ENCODE data around the gene ATP2C2.

ATP2C2 gene

DNA sequence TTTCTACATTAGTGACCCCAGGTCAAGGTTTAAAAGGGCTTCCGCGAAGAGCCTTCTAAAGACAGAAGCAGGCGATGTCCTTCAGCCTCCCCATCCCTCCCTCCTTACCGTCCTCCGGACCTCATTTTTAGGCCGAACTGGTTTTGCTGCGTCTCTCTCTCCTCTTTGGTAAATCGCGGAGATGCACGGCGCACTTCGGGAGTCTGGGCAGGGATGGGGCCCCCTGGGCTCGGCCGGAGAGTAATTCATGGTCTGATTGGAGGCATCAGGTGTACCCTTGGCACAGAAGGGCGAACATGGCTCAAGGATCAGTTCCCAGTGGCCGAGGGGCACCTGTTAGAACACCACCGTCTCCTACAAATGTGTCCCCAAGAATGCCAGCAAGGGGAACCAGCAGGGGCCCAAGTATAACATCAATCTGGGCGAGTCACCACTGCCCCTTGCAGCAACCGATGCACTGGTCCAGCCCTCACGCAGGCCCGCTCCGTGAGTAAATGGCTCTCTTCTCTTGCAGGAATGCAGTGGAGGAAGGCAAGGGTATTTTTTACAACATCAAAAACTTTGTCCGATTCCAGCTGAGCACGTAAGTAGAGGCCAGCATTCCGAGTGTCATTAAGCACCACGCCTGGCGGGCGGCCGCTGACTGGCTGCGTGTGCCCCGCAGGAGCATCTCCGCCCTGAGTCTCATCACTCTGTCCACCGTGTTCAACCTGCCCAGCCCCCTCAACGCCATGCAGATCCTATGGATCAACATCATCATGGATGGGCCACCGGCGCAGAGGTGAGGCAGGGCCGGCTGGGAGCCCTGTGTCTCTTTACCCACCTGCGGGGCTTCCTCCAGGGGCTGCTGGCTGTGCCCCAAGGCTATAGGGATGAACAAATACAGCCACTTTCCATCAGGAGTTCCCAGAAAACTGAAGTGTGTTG, 90.5 kb downstream of the ATP2C2 start:
- DNase-seq, result peak; percentile 30

DNA sequence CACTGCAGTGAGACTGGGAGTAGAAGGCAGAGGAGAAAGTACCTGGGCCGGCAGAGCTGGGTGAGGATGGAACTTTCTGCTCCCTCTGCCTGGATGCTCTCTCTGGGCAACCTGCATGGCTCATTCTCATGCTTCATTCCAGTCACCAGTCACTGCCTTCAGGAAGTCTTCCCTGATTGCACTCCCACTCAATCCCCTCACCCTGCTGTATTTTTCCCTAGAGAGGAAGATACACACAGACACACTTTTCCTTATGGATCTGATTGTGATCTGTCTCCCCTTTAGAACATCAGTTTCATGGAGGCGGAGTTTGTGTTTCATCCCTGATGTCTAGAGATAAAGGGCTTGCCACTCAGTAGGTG, 91.2 kb downstream of the ATP2C2 start:
- no peak for DNase-seq

DNA sequence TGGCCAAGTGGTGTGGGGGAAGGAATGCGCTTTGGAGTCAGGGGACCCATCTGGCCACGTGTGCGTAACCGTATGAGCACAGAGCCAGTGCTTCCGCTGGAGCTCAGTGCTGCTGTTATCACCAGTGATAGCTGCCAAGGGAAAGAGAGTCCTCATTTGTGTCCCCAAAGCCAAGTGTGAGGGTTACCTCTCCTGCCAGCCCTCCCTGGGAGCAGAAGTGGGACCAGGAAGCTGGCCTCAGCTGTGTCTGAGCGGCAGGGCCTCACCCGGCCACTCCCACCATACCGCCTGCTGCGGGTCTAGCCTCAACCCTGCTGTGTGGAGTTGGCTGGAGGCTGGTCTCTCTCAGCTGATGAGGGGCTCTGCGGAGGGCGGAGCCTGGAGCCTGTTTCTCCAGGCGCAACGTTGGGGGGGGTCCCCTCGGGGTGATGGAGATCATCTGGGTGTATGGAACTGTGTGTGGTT, 91.6 kb downstream of the ATP2C2 start:
- peak; percentile 40 for DNase-seq

DNA sequence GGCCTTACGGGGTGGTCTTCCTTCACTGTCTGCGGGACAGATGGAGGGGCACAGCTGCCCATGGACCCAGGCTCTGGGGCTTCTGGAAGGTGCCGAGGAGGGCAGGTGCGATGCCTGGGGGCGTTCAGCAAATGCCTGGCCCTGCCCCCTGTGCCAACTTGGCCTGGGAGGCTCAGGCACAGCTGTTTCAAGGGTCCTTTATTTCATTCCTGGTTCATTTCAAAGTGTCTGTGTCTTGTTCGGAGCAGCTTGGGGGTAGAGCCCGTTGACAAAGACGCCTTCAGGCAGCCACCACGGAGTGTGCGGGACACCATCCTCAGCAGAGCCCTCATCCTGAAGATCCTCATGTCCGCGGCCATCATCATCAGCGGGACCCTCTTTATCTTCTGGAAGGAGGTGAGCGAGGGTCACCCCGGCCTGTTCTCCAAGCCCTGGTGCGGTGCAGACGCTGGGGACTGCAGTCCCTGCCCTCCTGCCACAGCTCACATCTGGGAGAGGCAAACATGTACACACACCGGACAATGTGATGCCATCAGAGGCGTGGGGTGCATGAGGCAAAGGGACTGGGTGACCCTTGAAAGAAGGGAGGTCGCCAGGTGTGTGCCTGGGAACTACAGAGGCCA, 92.2 kb downstream of the ATP2C2 start:
- peak; percentile 34 for DNase-seq

DNA sequence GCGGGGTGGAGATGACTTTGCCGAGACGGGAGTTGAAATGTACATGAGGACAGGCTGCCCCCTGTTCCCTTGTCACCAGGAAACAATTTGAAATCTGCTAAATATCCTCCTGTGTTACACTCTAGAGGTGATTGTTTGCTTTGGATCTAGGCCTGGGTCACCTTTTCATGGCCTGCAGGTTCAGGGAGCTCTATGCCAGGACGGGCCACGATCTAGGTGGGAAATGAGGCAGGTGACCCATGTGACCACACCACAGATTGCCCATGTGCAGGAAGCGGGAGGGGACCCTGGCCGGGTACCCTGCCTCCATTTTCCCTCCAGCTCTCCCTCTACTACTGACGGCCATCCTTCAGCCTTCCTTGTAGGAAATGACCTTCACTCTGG, 92.7 kb downstream of the ATP2C2 start:
- no peak for DNase-seq

DNA sequence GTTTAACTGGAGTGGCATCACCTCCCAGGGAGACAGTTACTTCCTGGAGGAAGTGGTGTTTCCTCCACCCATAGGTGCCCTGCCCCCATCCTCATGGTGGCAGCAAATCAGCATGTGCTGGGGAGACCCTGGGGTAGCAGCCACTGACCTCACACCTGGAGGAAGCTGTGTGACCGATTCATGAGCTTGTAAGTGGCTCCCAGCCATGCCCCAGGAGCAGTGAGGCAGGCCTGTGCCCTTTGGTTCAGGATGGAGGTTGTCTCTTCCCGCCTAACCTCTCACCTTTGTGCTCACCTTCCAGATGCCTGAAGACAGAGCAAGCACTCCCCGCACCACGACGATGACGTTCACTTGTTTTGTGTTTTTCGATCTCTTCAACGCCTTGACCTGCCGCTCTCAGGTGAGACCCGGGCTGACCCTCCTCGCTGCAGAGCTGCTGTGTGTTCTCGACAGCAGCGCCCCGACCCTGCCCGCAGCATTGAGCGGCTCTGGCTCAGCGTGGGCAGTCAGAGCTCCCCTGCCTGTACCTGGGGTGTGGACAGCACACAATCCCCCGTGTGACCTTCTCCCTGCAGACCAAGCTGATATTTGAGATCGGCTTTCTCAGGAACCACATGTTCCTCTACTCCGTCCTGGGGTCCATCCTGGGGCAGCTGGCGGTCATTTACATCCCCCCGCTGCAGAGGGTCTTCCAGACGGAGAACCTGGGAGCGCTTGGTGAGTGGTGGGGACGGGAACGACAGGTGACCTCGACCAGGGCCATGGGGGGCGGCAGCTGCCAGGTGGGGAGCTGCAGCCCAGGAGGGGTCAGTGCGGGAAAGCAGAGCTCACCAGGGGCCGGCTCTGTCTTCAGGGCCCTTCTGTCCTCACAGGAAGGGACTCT, 93.3 kb downstream of the ATP2C2 start:
- peak; percentile 42 for DNase-seq

DNA sequence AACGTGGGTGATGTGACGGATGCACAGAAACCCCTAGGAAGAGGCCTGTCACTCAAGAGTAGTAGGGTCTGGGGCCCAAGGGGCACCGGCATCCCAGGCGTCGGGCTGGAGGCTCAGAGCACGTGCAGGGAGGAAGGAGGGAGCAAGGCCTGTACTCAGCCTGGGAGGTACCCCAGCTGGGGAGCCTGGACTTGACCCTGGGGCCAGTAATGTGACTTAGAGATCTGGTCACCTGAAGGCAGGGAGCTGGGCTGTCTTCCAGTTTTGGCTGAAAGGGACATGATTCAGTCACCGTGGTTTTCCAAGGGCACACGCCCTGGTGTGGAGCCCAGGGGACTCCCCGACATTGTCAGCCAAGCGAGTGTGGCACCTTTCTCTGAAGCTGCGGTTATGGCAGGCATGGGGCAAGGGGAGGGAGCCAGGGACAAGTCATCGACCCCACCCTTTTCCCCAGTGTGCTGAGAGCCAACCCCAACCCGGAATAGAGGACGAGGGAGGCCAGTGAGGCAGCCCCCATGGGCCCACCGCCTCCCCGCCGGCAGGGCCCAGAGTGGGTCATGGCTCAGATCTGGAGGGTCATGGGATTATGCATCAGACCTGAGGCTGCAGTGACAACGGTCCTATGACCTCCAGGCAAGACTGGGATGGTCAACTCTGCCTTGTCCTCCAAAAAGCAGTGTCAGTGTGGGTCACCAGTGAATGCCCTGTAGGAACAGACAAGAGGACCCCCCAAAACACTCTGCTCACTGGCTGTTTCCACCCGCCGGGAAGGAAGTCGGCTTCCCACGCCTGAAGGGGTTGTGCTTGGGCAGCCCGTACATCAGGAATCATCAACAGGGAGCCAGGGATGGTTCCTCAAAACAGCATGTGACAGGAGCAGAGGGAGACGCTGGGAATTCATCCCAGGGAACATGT, 94.2 kb downstream of the ATP2C2 start:
- peak; percentile 37 for DNase-seq

DNA sequence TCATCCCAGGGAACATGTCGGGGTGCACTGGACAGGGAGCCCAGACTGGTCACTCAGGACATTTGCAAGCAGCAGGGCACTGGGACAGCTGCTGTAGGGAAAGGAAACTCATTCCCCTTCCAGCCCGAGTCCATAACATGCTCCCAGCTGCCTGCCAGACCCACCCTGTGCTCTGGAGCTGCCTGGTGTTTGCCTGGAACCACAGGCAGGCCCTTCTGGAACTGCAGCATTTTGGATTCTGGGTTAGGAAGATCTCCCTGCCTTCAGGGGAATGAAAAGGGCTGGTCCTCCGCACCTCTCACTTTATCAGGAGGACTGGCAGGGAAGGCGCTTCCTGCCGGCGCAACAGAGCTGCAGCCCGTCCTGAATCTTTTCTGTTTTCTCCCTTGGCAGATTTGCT, 94.9 kb downstream of the ATP2C2 start:
- DNase-seq, result peak; percentile 32

DNA sequence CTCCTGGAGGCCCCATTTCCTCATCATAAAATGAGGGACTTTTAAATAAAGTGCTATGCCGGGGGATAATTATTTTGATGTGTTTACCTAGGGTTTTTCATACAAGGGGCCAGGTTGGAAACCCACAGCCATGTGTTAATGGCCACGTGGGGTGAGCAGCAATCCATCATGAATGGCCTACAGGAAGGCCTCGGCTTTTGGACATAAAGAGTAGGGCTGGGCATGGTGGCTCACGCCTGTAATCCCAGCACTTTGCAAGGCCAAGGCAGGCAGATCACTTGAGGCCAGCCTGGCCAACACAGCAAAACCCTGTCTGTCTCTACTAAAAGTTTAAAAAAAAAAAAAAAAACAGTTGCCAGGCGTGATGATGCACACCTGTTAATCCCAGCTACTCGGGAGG, 95.8 kb downstream of the ATP2C2 start:
- DNase-seq, result peak; percentile 29

DNA sequence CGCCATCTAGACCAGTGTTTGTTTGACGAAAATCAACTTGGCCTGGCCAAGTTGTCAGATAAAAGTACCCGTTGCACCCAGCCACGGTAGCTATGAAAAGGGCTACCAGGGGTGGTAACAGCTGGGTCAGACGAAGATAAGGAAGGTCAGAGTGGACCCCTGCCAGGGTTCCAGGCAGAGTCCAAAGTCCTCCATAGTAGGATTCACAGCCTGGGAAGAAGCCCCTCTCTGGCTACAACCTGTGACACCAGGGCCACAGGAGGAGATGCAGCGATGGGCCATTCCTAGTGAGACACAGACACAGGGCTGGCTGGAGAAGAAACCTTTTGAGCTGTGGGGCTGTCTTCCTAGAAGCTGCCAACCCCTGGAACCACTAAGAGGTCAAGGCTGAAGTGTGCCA, 96.8 kb downstream of the ATP2C2 start:
- peak; percentile 18 for DNase-seq

DNA sequence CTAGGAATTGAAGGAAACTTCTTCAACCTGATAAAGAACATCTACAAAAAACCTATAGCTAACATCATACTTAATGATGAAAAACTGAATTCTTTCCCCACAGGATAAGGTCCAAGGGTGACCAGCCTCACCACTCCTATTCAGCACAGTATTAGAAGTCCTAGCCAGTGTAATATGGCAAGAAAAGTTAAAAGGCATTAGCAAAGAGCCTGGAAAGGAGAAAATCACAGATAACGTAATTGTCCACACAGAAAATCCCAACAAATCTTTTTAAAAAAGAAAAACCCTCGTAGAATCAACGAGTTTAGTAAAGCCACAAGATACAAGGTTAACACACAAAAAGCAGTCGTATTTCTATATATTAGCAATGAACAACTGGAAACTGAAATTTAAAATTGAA, 98.4 kb downstream of the ATP2C2 start:
- DNase-seq, result no peak

DNA sequence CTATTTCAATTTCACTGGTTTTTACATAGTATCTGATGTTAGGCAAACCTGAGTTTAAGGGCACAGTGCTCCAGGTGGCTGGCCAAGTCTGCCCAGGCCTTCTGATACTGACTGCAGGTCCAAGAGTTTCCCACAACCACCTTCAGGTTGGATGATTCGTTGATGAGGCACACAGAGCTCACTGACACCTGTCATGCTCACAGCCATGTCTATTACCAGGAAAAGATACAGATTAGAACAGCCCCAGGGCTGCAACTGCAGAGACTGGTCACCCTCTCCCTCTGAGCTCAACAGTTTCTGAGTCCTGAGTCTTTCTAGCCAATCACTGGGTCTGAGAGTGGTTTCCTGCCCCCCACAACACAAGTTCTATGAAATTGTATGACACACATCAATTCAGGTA, 98.9 kb downstream of the ATP2C2 start:
- DNase-seq, result peak; percentile 45

DNA sequence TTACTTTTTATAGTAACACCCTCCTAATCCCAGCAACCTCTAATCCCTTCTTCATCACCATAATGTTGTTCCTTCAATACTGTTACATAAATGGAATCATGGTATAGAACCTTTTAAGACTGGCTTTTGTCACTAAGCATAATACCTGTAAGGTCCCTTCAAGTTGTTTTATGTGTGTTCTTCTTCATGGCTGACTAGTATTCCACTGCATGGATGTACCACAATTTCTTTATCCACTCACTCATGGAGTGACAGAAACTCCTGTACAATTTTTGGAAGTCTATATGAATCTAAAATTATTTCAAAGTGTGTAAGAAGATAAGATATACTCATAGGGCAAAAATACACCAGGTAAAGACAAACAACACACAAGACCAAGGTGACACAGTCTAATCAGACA, 99.4 kb downstream of the ATP2C2 start:
- DNase-seq, result no peak

DNA sequence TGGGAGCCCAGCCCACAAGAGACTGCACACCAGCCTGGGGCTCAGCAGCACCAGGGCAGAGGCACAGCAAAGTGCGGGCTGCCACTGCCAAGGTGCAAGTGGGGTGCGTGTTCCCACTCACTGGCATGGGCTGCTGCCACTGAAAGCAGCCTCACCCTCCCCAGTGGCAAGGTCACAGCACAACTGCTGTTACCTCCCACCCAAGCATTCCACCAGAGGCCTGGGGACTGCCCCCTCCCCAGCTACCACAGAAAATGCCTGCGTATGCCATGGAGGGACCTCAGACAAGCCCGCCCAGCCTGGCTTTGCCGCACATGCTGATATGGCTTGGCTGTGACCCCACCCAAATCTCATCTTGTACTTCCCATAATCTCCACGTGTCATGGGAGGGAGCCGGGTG, 103.0 kb downstream of the ATP2C2 start:
- DNase-seq, result no peak

DNA sequence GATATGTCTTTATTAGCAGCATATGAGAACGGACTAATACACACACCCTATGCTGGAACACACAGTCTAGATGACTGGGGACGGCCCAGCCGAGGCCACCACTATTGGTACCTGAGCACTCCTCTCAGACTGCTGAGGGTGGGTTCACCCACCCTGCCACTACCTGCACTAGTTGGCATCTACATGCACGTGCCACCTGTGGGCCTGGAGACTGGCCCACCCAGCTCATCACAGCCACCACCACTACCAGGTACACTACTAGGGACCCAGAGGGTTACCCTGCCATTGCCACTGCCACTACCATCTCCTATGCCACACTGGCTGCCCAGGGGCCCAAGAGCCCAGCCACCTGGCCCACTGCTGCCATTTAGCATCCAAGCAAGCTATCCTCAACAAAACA, 103.6 kb downstream of the ATP2C2 start:
- DNase-seq, result no peak

DNA sequence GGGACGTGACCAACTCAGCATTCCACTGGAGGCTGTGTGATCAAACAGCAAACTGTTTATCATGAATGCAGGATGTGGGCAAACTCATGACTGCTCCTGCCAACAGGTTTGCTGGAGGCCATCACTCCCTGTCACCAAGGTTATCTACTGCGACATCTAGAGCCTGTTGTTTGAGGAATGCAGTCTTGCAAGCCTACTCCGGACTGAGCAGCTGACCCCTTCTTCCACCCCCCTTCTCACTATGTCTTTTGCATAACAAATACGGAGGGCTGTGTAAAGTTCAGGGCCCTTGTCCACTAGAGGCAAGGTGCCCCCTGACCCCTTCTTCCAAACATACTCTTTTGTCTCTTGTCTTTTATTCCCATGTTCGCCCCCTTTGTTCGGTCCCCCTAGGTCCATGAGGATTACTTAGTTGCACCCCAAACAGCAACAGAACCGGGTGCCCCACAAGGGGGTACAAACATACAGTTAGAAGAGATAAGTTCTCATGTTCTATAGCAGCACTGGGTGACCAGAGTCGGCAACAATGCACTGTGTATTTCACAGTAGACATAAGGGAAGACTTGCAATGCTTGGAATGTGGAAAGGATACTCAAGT, 107.4 kb downstream of the ATP2C2 start:
- peak; percentile 40 for DNase-seq

DNA sequence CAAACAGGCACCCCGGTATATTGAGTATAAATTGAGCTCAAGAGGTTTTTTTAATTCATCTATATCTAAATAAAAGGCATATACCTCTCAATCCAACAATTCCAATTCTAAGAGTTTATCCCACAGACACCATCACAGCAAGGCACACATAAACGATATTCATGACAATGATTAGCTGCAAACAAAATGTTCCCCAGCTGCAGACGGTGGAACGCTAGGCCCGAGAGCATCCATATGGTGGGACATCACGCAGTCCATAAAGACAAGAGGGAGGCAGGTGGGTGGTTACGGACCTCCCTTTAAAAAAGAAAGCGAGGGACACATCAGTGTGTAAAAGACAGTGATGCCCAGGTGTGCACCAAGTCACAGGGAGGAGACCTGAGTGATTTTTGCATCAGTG, 108.1 kb downstream of the ATP2C2 start:
- peak; percentile 1 for DNase-seq

DNA sequence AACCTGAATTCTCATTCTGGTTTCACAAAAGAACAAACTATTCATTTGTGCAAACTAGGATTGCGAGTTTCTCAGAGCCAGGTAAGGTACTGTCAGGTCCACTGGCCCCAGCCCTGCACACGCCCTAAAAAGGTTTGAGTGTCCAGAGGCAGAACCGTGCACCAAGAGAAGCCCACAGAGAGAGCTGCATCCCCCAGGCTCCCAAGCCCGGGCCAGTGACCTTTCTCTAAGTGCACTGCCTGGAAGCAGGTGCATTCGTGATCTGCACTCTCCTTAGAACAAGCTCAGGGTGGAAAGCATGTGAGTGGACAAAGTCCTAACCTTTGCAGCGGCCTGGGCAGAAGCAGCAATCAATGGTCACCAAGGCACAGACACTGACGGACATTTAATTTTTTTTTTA, 109.3 kb downstream of the ATP2C2 start:
- DNase-seq, result no peak

DNA sequence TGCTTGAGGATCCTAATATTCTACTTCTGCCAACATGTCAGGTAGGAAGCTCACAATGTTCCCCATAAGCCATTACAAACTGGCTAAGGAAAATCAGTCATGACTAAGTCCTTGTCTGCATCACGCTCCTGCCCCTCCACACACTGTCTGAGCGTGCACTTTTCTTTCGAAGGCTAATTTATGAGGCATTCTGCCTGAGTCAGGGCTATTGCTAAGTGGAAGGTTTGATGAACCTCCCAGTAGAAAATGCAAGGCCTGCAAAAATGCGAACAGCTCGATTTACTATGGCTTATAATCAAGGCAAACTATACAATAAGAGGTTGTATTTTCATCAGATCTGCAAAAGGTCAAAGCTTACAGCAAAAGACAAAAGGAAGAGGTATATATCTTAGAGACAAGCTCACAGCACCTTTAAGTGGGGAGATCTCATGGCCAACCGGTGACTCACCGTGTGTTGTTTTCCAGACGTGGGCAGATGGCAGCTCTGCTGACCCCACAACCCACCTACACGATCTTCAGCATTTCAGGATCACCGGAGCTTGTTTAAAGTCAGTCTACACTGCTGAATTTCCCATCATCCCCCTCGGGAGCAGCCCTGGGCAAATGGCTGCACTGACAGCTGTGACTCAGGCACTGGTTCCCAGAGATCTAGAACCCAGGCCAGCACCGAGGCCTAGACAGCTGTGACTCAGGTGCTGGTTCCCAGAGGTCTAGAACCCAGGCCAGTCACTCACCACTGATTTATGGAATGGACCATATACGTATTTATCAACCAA, 110.0 kb downstream of the ATP2C2 start:
- DNase-seq, result peak; percentile 49

DNA sequence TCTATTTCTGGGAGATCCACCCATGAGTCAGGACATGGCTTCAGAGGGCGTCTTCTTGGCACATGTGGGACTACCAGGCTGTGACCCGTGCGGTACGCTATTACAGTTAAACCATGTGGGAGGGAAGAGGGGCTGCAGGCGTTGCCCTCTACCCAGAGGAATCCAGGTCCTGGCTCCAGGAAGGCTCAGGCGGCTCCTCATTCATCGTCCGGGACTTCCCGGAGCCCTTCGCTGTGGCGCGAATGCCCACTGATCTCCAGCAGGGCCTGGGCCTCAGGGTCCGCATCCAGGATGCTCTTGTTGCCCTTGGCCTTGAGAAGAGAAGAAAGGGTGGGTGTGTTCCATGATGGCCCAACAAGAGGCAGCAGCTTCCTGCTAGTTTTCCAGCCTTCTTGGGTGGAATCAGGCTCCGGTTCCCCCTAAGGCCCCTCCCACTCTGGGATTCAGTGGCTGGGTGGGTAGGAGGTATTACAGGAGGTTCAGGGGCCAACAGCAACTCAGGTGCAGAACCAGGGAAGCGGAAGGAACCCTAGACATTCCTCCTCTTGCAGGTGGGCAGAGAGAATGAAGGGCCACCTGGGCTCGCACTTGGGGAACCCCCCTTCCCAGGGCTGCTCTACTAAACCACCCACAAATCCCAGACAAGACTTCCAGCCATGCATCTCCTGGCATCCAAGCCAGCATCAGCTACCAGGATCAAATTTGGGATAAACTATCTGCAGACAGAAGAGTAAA, 111.5 kb downstream of the ATP2C2 start:
- peak; percentile 45 for DNase-seq

Data from activated CD8-positive, alpha-beta memory T cell treated with anti-CD3 and anti-CD28 coated beads, Interleukin-2, amount 50 U/mL, for 48 hours (primary cell).